ENCODE results near the gene MAP6. TPM values are rescaled to one million over a fixed set of nuclear protein-coding genes. Genes with fewer than 3 reads are reported as not detected.

The MAP6 gene
- total and polyA plus RNA-seq, 10 of the 15 experiments (the other 5 are each of a cell fraction or from before 2014, with no cell fraction given), result 0.06 to 0.19 (median 0.11) TPM; not detected in 5

DNA sequence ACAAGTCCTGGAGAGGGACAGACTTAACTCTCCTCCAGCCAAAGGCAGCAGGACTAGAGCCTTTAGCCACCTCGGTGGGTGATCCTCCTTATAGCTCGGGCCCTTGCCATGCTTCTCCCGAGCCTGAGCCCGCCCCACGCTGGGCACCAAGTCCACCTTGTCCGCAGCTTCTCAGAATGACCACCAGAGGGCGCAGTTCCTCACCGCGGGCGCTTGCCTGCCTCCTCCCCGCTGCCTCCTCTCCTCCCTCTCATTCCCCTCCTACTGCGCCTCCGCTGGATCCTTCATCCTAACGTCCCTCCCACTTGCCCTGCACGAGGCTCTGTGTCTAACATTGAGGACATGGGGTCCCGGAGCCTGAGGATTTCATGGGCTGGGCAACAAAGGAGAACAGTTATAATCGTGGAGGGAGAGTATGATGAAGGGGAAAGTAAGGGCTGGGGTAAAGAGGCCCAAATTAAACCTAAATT is 37.5 kb upstream of the MAP6 start (continued):
- TF ChIP-seq, protein P1, sequence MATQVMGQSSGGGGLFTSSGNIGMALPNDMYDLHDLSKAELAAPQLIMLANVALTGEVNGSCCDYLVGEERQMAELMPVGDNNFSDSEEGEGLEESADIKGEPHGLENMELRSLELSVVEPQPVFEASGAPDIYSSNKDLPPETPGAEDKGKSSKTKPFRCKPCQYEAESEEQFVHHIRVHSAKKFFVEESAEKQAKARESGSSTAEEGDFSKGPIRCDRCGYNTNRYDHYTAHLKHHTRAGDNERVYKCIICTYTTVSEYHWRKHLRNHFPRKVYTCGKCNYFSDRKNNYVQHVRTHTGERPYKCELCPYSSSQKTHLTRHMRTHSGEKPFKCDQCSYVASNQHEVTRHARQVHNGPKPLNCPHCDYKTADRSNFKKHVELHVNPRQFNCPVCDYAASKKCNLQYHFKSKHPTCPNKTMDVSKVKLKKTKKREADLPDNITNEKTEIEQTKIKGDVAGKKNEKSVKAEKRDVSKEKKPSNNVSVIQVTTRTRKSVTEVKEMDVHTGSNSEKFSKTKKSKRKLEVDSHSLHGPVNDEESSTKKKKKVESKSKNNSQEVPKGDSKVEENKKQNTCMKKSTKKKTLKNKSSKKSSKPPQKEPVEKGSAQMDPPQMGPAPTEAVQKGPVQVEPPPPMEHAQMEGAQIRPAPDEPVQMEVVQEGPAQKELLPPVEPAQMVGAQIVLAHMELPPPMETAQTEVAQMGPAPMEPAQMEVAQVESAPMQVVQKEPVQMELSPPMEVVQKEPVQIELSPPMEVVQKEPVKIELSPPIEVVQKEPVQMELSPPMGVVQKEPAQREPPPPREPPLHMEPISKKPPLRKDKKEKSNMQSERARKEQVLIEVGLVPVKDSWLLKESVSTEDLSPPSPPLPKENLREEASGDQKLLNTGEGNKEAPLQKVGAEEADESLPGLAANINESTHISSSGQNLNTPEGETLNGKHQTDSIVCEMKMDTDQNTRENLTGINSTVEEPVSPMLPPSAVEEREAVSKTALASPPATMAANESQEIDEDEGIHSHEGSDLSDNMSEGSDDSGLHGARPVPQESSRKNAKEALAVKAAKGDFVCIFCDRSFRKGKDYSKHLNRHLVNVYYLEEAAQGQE (IDR thresholded peaks at IDR 0.05; ENCODE audit: low read depth, low read length), result no peak
- TF ChIP-seq MYB (IDR thresholded peaks at IDR 0.05; ENCODE audit: borderline replicate concordance, low read depth, low read length) (no peak), EGR1 (IDR thresholded peaks at IDR 0.05; ENCODE audit: borderline replicate concordance in 1 of 2, low read depth in 2 of 2, low read length in 2 of 2) (0 out of 3 replicates have a peak, but pooled peaks of 1 of the 2 experiments have one; percentile 12), HDAC2 (IDR thresholded peaks at IDR 0.05) (no peak), ZNF217 (IDR thresholded peaks at IDR 0.05) (no peak), MYC (IDR thresholded peaks at IDR 0.05; ENCODE audit: insufficient read depth, insufficient read length, insufficient replicate concordance, low read length, severe bottlenecking) (no peak), RUNX3 (IDR thresholded peaks at IDR 0.05; ENCODE audit: low read length) (peak; percentile 49), PAX8 (IDR thresholded peaks at IDR 0.05) (no peak), SP1 (IDR thresholded peaks at IDR 0.05; ENCODE audit: low read depth, low read length) (no peak), TAF1 (IDR thresholded peaks at IDR 0.05; ENCODE audit: borderline replicate concordance, low read depth, low read length) (no peak), EP300 (IDR thresholded peaks at IDR 0.05; ENCODE audit: borderline replicate concordance in 1 of 2, control insufficient read depth in 1 of 2, low read depth in 2 of 2, low read length in 2 of 2) (no peak), JUND (IDR thresholded peaks at IDR 0.05; ENCODE audit: low read depth, low read length) (no peak), SREBF2 (IDR thresholded peaks at IDR 0.05; ENCODE audit: low read length) (no peak), SMC3 (IDR thresholded peaks at IDR 0.05; ENCODE audit: borderline replicate concordance, low read length) (peak; percentile 73), ZNF384 (IDR thresholded peaks at IDR 0.05; ENCODE audit: borderline replicate concordance, low read depth, low read length) (no peak), ZNF207 (IDR thresholded peaks at IDR 0.05; ENCODE audit: borderline replicate concordance) (no peak)
- TF ChIP-seq, protein P2, sequence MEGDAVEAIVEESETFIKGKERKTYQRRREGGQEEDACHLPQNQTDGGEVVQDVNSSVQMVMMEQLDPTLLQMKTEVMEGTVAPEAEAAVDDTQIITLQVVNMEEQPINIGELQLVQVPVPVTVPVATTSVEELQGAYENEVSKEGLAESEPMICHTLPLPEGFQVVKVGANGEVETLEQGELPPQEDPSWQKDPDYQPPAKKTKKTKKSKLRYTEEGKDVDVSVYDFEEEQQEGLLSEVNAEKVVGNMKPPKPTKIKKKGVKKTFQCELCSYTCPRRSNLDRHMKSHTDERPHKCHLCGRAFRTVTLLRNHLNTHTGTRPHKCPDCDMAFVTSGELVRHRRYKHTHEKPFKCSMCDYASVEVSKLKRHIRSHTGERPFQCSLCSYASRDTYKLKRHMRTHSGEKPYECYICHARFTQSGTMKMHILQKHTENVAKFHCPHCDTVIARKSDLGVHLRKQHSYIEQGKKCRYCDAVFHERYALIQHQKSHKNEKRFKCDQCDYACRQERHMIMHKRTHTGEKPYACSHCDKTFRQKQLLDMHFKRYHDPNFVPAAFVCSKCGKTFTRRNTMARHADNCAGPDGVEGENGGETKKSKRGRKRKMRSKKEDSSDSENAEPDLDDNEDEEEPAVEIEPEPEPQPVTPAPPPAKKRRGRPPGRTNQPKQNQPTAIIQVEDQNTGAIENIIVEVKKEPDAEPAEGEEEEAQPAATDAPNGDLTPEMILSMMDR (IDR thresholded peaks at IDR 0.05 in 2 of 3, conservative IDR thresholded peaks at IDR 0.05 in 1 of 3; ENCODE audit: control insufficient read depth in 2 of 3, extremely low read depth in 1 of 3, insufficient read depth in 1 of 3, low read depth in 3 of 3, low read length in 3 of 3), result peak; percentile 84 to 96 (median 94)
- TF ChIP-seq, protein P3, sequence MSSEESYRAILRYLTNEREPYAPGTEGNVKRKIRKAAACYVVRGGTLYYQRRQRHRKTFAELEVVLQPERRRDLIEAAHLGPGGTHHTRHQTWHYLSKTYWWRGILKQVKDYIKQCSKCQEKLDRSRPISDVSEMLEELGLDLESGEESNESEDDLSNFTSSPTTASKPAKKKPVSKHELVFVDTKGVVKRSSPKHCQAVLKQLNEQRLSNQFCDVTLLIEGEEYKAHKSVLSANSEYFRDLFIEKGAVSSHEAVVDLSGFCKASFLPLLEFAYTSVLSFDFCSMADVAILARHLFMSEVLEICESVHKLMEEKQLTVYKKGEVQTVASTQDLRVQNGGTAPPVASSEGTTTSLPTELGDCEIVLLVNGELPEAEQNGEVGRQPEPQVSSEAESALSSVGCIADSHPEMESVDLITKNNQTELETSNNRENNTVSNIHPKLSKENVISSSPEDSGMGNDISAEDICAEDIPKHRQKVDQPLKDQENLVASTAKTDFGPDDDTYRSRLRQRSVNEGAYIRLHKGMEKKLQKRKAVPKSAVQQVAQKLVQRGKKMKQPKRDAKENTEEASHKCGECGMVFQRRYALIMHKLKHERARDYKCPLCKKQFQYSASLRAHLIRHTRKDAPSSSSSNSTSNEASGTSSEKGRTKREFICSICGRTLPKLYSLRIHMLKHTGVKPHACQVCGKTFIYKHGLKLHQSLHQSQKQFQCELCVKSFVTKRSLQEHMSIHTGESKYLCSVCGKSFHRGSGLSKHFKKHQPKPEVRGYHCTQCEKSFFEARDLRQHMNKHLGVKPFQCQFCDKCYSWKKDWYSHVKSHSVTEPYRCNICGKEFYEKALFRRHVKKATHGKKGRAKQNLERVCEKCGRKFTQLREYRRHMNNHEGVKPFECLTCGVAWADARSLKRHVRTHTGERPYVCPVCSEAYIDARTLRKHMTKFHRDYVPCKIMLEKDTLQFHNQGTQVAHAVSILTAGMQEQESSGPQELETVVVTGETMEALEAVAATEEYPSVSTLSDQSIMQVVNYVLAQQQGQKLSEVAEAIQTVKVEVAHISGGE (CRISPR knock-in tag; IDR thresholded peaks at IDR 0.05), result no peak
- TF ChIP-seq, protein P4, sequence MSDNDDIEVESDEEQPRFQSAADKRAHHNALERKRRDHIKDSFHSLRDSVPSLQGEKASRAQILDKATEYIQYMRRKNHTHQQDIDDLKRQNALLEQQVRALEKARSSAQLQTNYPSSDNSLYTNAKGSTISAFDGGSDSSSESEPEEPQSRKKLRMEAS (IDR thresholded peaks at IDR 0.05; ENCODE audit: low read depth, low read length), result no peak

Data from GM12878 (cell line).